Calu3 (cell line): ENCODE results near the gene YIF1A. TPM values are rescaled to one million over a fixed set of nuclear protein-coding genes. Genes with fewer than 3 reads are reported as not detected.
A peak's percentile ranks its signal among the peaks of the same experiment; 100 is the strongest.

ENCODE experiments used
- BruUV-seq: library from RNA; stranded (reverse); fragments of 400-500 nt; replicated peaks from 2 replicates; lab custom pipeline; 2021; lab: Mats Ljungman, UMichigan
- CTCF ChIA-PET: fragments of 300-600 bp; sonication (Branson Sonifier 250); formaldehyde crosslinking; loops from one replicate; lab custom pipeline; 2022; ENCODE audit warnings: antibody characterized with exemption; lab: Charles Lee
- DNase-seq: peaks from one replicate; pipeline ENCODE4 v3.0.0; 2022
- H3K27ac Mint-ChIP-seq: one replicate; pipeline ENCODE4 v1.8.0; 2022; ENCODE audit warnings: mixed read lengths; ENCODE audit not compliant: unreplicated experiment
- H3K27me3 Mint-ChIP-seq: one replicate; pipeline ENCODE4 v1.8.0; 2022; ENCODE audit warnings: mixed read lengths; ENCODE audit not compliant: unreplicated experiment
- H3K36me3 Mint-ChIP-seq: one replicate; pipeline ENCODE4 v1.8.0; 2022; ENCODE audit warnings: mild to moderate bottlenecking, moderate library complexity, mixed read lengths; ENCODE audit not compliant: insufficient read depth, unreplicated experiment
- H3K4me1 Mint-ChIP-seq: one replicate; pipeline ENCODE4 v1.8.0; 2022; ENCODE audit warnings: mild to moderate bottlenecking, low read depth, mixed read lengths; ENCODE audit not compliant: unreplicated experiment
- H3K4me3 Mint-ChIP-seq: one replicate; pipeline ENCODE4 v1.8.0; 2022; ENCODE audit warnings: mild to moderate bottlenecking, low read depth, moderate library complexity, mixed read lengths; ENCODE audit not compliant: unreplicated experiment
- H3K9me3 Mint-ChIP-seq: one replicate; pipeline ENCODE4 v1.8.0; 2022; ENCODE audit warnings: low read depth, mixed read lengths; ENCODE audit not compliant: unreplicated experiment
- intact Hi-C: fragments of 100-400 bp; cut with micrococcal nuclease; formaldehyde crosslinking; loops from one replicate; pipeline ENCODE4 v1.10.0; 2022; ENCODE audit not compliant: unreplicated experiment
- total RNA-seq: library from RNA; stranded (reverse); gene quantifications from 2 replicates; pipeline ENCODE4 v1.2.3, GENCODE V29; 2022
- TF ChIP-seq, protein P1 (sequence below): fragments of 200-600 bp; IDR thresholded peaks from one replicate; pipeline ENCODE4 v1.8.0; 2022; ENCODE audit warnings: antibody characterized with exemption; ENCODE audit not compliant: unreplicated experiment

The YIF1A gene
- total RNA-seq, 1 experiment from 2014 or later = 98.8 TPM

DNA sequence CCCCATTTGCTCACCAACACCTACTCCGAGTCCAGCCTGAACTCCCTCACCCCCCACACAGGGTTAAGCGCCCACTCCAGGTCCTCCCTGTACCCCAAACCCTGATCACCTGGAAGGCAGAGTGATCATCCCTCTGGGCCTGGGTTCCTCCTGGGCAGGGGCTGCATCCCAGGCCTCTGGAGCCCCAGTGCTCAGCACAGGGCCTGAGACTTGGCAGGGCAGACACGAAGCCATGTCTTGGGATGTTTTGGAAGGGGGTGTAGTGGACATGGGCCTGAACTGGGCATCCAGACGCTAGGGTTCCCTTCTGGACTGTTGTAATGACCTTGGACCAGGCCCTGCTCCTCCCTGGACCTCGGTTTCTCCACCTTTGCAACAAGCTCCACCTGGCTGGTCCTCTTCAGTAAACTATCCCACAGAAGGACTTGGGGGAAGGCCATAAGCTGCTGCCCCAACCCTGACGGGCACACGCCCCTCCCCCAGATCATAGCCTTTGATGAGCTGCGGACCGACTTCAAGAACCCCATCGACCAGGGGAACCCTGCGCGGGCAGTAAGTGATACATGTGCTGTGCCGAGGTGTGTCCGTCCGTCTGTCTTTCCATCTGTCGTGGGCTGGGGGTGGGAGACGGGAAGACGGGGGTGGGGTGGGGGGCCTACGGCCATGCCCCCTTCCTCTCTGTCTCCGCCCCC, 7.0 kb downstream of the YIF1A start:
- H3K9me3 Mint-ChIP-seq = no peaks in the 10 kb centered on the region
- CTCF ChIA-PET = interaction anchor here (0.8 to 1.1 kb wide), 3 partner anchors 14 to 66 kb away, joined by 3 to 6 read pairs (median 3); no protein-coding TSS in a partner anchor
- BruUV-seq = no TSS peak
- H3K27me3 Mint-ChIP-seq = peaks cover 29% of the 10 kb centered on the region
- peaks cover 15% of the 10 kb centered on the region for H3K4me1 Mint-ChIP-seq
- no peak for DNase-seq
- peaks cover 49% of the 10 kb centered on the region for H3K36me3 Mint-ChIP-seq
- TF ChIP-seq, protein P1, sequence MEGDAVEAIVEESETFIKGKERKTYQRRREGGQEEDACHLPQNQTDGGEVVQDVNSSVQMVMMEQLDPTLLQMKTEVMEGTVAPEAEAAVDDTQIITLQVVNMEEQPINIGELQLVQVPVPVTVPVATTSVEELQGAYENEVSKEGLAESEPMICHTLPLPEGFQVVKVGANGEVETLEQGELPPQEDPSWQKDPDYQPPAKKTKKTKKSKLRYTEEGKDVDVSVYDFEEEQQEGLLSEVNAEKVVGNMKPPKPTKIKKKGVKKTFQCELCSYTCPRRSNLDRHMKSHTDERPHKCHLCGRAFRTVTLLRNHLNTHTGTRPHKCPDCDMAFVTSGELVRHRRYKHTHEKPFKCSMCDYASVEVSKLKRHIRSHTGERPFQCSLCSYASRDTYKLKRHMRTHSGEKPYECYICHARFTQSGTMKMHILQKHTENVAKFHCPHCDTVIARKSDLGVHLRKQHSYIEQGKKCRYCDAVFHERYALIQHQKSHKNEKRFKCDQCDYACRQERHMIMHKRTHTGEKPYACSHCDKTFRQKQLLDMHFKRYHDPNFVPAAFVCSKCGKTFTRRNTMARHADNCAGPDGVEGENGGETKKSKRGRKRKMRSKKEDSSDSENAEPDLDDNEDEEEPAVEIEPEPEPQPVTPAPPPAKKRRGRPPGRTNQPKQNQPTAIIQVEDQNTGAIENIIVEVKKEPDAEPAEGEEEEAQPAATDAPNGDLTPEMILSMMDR = no peak
- intact Hi-C loops = no loop called here
- peak overlapping the region; percentile 60 for H3K27ac Mint-ChIP-seq
- no peak overlapping the region for H3K4me3 Mint-ChIP-seq

DNA sequence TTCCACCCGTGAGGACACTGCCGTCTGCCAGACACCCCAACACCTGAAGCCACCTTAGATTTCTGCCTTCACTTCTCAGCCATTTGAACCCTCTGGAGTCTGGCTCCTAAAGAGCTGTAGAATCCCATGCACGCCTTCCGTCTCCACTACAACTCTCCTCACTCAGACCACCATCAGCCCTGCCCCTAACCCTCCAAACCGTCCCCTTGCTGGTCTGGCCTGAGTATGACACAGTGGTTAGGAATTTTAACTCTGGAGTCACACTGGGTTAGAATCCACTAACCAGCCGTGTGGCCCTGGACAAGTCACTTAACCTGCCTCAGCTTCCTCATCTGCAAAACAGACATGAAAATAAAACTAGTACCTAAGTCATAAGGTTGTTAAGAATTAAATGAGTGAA, 7.9 kb downstream of the YIF1A start:
- intact Hi-C loops = no loop called here
- DNase-seq = no peak
- CTCF ChIA-PET = no interaction called here
- TF ChIP-seq, protein P1 = no peak
- Mint-ChIP-seq H3K27me3 (peaks cover 29% of the 10 kb centered on the region), H3K36me3 (peaks cover 54% of the 10 kb centered on the region), H3K9me3 (no peaks in the 10 kb centered on the region), H3K4me1 (peaks cover 15% of the 10 kb centered on the region), H3K4me3 (no peak overlapping the region), H3K27ac (no peak overlapping the region)
- BruUV-seq = no TSS peak

DNA sequence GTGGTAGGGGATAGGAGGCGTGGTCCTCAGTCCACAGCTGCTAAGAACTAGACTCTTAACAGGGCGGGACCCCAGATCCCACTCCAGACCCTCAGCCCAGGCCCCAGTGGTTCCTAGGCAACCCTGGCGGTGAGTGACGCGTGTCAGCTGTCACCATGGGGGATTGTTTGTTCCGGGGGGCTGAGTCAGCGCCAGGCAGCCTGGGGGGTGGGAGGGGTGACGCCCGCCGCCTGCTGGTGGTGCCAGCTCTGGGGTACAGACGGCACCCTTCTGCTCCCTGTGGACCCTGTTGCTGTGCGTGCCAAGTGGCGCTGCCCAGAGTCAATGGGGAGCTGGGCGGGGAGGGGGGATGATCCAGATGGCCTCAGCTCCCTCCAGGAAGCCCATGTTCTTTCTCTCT, 8.5 kb downstream of the YIF1A start:
- CTCF ChIA-PET = no interaction called here
- BruUV-seq = no TSS peak
- Mint-ChIP-seq H3K36me3 (peaks cover 49% of the 10 kb centered on the region), H3K27me3 (peaks cover 29% of the 10 kb centered on the region), H3K4me3 (no peak overlapping the region), H3K4me1 (peaks cover 15% of the 10 kb centered on the region), H3K9me3 (no peaks in the 10 kb centered on the region), H3K27ac (no peak overlapping the region)
- DNase-seq = no peak
- TF ChIP-seq, protein P1 = no peak
- intact Hi-C loops = no loop called here

DNA sequence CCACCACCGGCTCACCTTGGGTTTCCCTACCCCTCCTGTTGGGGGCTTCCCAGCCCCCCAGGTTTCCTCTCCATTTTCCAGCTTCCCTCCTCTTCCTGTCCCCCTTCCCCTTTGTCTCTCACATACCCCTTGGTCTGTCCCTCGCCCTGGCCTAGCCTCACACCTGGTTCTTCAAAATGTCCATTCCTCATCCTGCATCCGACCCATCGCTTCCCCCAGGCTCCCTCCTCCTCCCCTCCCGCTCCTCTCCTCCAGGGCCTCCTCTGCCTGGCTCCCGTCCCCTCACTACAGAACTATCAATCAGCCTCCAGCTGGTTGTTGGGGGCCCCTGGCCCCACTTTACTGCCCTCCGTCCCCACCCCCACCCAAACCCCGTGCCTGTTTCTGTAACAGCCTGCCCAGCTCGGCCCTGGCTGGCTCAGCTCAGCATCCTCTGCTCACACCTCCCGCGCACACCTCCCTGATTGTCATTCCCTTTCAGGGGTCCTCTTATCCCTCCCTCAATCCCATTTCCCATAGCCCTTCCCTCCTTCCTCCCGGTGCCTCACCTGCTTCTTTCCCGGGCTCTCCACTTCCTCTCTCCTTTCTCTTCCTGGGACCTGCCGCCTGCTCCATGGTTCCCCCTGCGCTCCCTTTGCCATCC, 9.7 kb downstream of the YIF1A start:
- Mint-ChIP-seq H3K4me1 (peaks cover 15% of the 10 kb centered on the region), H3K9me3 (no peaks in the 10 kb centered on the region), H3K27ac (peak overlapping the region; percentile 66), H3K4me3 (peak overlapping the region; percentile 49), H3K27me3 (peaks cover 29% of the 10 kb centered on the region), H3K36me3 (peaks cover 58% of the 10 kb centered on the region)
- BruUV-seq = no TSS peak
- CTCF ChIA-PET = no interaction called here
- DNase-seq = no peak
- TF ChIP-seq, protein P1 = no peak
- intact Hi-C loops = no loop called here
